ENCODE results near the gene HOPX. TPM values are rescaled to one million over a fixed set of nuclear protein-coding genes. Genes with fewer than 3 reads are reported as not detected.

The HOPX gene
- total RNA-seq, 1 donor from 2014 or later = 0.55 TPM

GRCh38 chr4:56704089-56704871 is 23.2 kb upstream of the HOPX start:
- no peak overlapping the region for H3K4me3 Mint-ChIP-seq (ENCODE audit: low read depth)
- DNase-seq (ENCODE audit: low spot score, unreplicated experiment) = no peak
- H3K9me3 Mint-ChIP-seq (ENCODE audit: low read depth) = no peaks in the 10 kb centered on the region
- peaks cover 5% of the 10 kb centered on the region for H3K27me3 Mint-ChIP-seq
- H3K4me1 Mint-ChIP-seq (ENCODE audit: low read depth) = no peaks in the 10 kb centered on the region
- no peak overlapping the region for H3K27ac Mint-ChIP-seq
- TF ChIP-seq, protein P1, sequence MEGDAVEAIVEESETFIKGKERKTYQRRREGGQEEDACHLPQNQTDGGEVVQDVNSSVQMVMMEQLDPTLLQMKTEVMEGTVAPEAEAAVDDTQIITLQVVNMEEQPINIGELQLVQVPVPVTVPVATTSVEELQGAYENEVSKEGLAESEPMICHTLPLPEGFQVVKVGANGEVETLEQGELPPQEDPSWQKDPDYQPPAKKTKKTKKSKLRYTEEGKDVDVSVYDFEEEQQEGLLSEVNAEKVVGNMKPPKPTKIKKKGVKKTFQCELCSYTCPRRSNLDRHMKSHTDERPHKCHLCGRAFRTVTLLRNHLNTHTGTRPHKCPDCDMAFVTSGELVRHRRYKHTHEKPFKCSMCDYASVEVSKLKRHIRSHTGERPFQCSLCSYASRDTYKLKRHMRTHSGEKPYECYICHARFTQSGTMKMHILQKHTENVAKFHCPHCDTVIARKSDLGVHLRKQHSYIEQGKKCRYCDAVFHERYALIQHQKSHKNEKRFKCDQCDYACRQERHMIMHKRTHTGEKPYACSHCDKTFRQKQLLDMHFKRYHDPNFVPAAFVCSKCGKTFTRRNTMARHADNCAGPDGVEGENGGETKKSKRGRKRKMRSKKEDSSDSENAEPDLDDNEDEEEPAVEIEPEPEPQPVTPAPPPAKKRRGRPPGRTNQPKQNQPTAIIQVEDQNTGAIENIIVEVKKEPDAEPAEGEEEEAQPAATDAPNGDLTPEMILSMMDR (IDR thresholded peaks at IDR 0.05; ENCODE audit: unreplicated experiment) = no peak
- H3K36me3 Mint-ChIP-seq (ENCODE audit: insufficient read depth) = no peaks in the 10 kb centered on the region

- TF ChIP-seq, protein P1 (IDR thresholded peaks at IDR 0.05; ENCODE audit: unreplicated experiment) = no peak
- no peaks in the 10 kb centered on the region for H3K4me1 Mint-ChIP-seq (ENCODE audit: low read depth)
- no peaks in the 10 kb centered on the region for H3K36me3 Mint-ChIP-seq (ENCODE audit: insufficient read depth)
- peaks cover 7% of the 10 kb centered on the region for H3K27me3 Mint-ChIP-seq
- H3K9me3 Mint-ChIP-seq (ENCODE audit: low read depth) = no peaks in the 10 kb centered on the region
- no peak overlapping the region for H3K4me3 Mint-ChIP-seq (ENCODE audit: low read depth)
- H3K27ac Mint-ChIP-seq = no peak overlapping the region
- DNase-seq (ENCODE audit: low spot score, unreplicated experiment) = no peak
Observed at GRCh38 chr4:56703378-56703777, 22.3 kb upstream of the HOPX start.

DNA sequence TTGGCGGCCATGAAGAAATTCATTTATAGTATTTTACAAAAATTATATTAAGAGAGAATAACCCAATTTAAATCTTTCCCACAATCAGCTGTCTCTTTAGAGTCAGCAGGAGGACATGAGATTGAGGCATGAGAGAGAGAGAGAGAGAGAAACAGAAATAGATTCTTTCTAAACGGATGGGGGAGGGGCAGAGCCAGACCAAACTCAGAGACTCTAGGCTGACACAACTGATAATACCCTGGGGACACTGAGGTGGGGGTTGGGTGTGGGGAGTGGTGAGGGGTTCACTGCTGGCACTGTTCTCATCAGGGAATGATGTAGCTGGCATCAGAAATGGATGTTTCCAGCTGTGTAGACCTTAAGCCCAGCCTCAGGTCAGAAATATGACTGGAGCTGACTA is 20.5 kb upstream of the HOPX start:
- H3K27ac Mint-ChIP-seq = no peak overlapping the region

GRCh38 chr4:56701161-56701480 is 20.0 kb upstream of the HOPX start:
- H3K4me1 Mint-ChIP-seq (ENCODE audit: low read depth) = no peaks in the 10 kb centered on the region
- DNase-seq (ENCODE audit: low spot score, unreplicated experiment) = no peak
- TF ChIP-seq, protein P1 (IDR thresholded peaks at IDR 0.05; ENCODE audit: unreplicated experiment) = no peak
- no peaks in the 10 kb centered on the region for H3K36me3 Mint-ChIP-seq (ENCODE audit: insufficient read depth)
- H3K27ac Mint-ChIP-seq = no peak overlapping the region
- H3K27me3 Mint-ChIP-seq = peaks cover 8% of the 10 kb centered on the region
- no peaks in the 10 kb centered on the region for H3K9me3 Mint-ChIP-seq (ENCODE audit: low read depth)
- no peak overlapping the region for H3K4me3 Mint-ChIP-seq (ENCODE audit: low read depth)

More for the DNA sequence above, 20.5 kb upstream of the HOPX start:
- Mint-ChIP-seq H3K27me3 (peaks cover 8% of the 10 kb centered on the region), H3K36me3 (ENCODE audit: insufficient read depth) (no peaks in the 10 kb centered on the region), H3K4me1 (ENCODE audit: low read depth) (no peaks in the 10 kb centered on the region), H3K9me3 (ENCODE audit: low read depth) (no peaks in the 10 kb centered on the region), H3K4me3 (ENCODE audit: low read depth) (no peak overlapping the region)
- no peak for DNase-seq (ENCODE audit: low spot score, unreplicated experiment)
- TF ChIP-seq, protein P1 (IDR thresholded peaks at IDR 0.05; ENCODE audit: unreplicated experiment) = no peak

DNA sequence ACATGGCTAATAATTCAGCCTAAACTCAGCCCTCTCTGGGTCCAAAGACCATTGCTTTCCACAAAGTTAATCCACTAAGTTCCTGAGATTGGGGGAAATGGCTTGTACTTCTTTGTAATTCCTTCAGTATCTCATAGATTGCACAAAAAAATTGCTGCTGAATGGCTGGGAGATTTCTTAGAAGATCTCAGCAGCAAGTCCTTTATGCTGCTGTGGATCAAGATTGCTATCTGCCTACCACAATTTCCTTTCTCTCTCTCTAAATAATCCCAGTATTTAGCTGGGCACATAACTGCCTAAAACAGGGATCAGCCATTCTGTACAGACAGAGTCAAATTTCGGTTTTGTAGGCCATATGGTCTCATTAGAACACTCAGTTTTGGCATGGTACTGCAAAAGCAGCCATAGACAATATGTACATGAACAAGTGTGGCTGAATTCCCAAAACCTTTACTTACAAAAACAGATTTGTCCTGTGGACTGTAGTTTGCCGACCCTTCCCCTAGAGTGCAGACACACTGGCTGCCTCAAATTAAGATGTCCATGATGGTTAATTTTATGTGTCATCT is 18.5 kb upstream of the HOPX start:
- Mint-ChIP-seq H3K4me1 (ENCODE audit: low read depth) (no peaks in the 10 kb centered on the region), H3K9me3 (ENCODE audit: low read depth) (no peaks in the 10 kb centered on the region), H3K4me3 (ENCODE audit: low read depth) (no peak overlapping the region), H3K27ac (no peak overlapping the region), H3K27me3 (peaks cover 8% of the 10 kb centered on the region), H3K36me3 (ENCODE audit: insufficient read depth) (no peaks in the 10 kb centered on the region)
- no peak for DNase-seq (ENCODE audit: low spot score, unreplicated experiment)
- TF ChIP-seq, protein P1 (IDR thresholded peaks at IDR 0.05; ENCODE audit: unreplicated experiment) = no peak

All from progenitor cell of endocrine pancreas (in vitro differentiated cells).